Trophoblast cell (in vitro differentiated cells and primary cell): ENCODE results near the gene RCOR3.

ENCODE experiments used
- DNase-seq, 2 donors: peaks; one replicate each; pipeline ENCODE4 v3.0.0-alpha.2; 2016
- H2AFZ ChIP-seq: 2 replicates; pipeline ENCODE4 v1.6.1; 2013; ENCODE audit warnings: low read length, moderate library complexity, mild to moderate bottlenecking; ENCODE audit not compliant: insufficient read depth, poor library complexity
- H2AK5ac ChIP-seq: 2 replicates; pipeline ENCODE4 v1.6.1; 2013; ENCODE audit warnings: mild to moderate bottlenecking, low read length
- H2BK120ac ChIP-seq: 2 replicates; pipeline ENCODE4 v1.6.1; 2013; ENCODE audit warnings: low read length, mild to moderate bottlenecking, moderate library complexity; ENCODE audit not compliant: insufficient read depth, poor library complexity
- H2BK12ac ChIP-seq: 2 replicates; pipeline ENCODE4 v1.6.1; 2013; ENCODE audit warnings: mild to moderate bottlenecking, low read length, moderate library complexity
- H2BK5ac ChIP-seq: 2 replicates; pipeline ENCODE4 v1.6.1; 2013; ENCODE audit warnings: low read length, low read depth, moderate library complexity, mild to moderate bottlenecking; ENCODE audit not compliant: poor library complexity
- H3K14ac ChIP-seq: 2 replicates; pipeline ENCODE4 v1.6.1; 2013; ENCODE audit warnings: mild to moderate bottlenecking, low read length
- H3K18ac ChIP-seq: 2 replicates; pipeline ENCODE4 v1.6.1; 2013; ENCODE audit warnings: mild to moderate bottlenecking, low read length
- H3K23ac ChIP-seq: 2 replicates; pipeline ENCODE4 v1.6.1; 2013; ENCODE audit warnings: low read length
- H3K27ac ChIP-seq: 2 replicates; pipeline ENCODE4 v1.5.1; 2013; ENCODE audit warnings: low read depth, mild to moderate bottlenecking, inconsistent platforms, low read length, moderate library complexity
- H3K27me3 ChIP-seq: 2 replicates; pipeline ENCODE4 v1.6.1; 2013; ENCODE audit warnings: inconsistent platforms, mild to moderate bottlenecking, low read length, moderate library complexity; ENCODE audit not compliant: insufficient read depth
- H3K36me3 ChIP-seq, 2 experiments: 1 replicate in 1 of 2; 2 replicates in 1 of 2; pipeline ENCODE4 v1.6.1; 2013; ENCODE audit warnings: low read length in 2 of 2, mild to moderate bottlenecking in 2 of 2, moderate library complexity in 1 of 2; ENCODE audit not compliant: insufficient read depth in 2 of 2, control insufficient read depth in 1 of 2
- H3K4ac ChIP-seq: 2 replicates; pipeline ENCODE4 v1.6.1; 2013; ENCODE audit warnings: low read depth, mild to moderate bottlenecking, low read length, moderate library complexity
- H3K4me1 ChIP-seq, 2 experiments: 1 replicate in 1 of 2; 2 replicates in 1 of 2; pipeline ENCODE4 v1.6.1; 2013; ENCODE audit warnings: low read length in 2 of 2, mild to moderate bottlenecking in 2 of 2, moderate library complexity in 1 of 2; ENCODE audit not compliant: insufficient read depth in 2 of 2, control insufficient read depth in 1 of 2
- H3K4me2 ChIP-seq: 2 replicates; pipeline ENCODE4 v1.6.1; 2013; ENCODE audit warnings: inconsistent platforms, mild to moderate bottlenecking, low read length, moderate library complexity
- H3K4me3 ChIP-seq: 2 replicates; pipeline ENCODE4 v1.5.1; 2013; ENCODE audit warnings: mild to moderate bottlenecking, low read depth, low read length, inconsistent platforms
- H3K79me1 ChIP-seq: one replicate; pipeline ENCODE4 v1.6.1; 2013; ENCODE audit warnings: low read length
- H3K79me2 ChIP-seq: 2 replicates; pipeline ENCODE4 v1.6.1; 2013; ENCODE audit warnings: low read length, mild to moderate bottlenecking; ENCODE audit not compliant: control insufficient read depth, insufficient read depth, poor library complexity
- H3K9ac ChIP-seq: 2 replicates; pipeline ENCODE4 v1.6.1; 2013; ENCODE audit warnings: mild to moderate bottlenecking, low read length
- H3K9me3 ChIP-seq: 2 replicates; pipeline ENCODE4 v1.6.1; 2013; ENCODE audit warnings: low read depth, mild to moderate bottlenecking, control low read depth, inconsistent platforms, low read length; ENCODE audit not compliant: insufficient read depth
- H4K12ac ChIP-seq: 2 replicates; pipeline ENCODE4 v1.6.1; 2013; ENCODE audit warnings: low read depth, mild to moderate bottlenecking, low read length, moderate library complexity
- H4K8ac ChIP-seq: 2 replicates; pipeline ENCODE4 v1.6.1; 2013; ENCODE audit warnings: low read depth, mild to moderate bottlenecking, low read length, moderate library complexity
- H4K91ac ChIP-seq: one replicate; pipeline ENCODE4 v1.6.1; 2013; ENCODE audit warnings: low read depth, mild to moderate bottlenecking, low read length, moderate library complexity
- WGBS: extraction: QIAGEN DNeasy Blood & Tissue Kit; methylation state at CpG from one replicate; pipeline ENCODE4 v1.1.7; 2013; ENCODE audit warnings: missing lambda C conversion rate; ENCODE audit not compliant: insufficient read length, insufficient coverage; ENCODE audit errors: extremely low coverage; 5-methylcytosine and 5-hydroxymethylcytosine counted together

Gene RCOR3

DNA sequence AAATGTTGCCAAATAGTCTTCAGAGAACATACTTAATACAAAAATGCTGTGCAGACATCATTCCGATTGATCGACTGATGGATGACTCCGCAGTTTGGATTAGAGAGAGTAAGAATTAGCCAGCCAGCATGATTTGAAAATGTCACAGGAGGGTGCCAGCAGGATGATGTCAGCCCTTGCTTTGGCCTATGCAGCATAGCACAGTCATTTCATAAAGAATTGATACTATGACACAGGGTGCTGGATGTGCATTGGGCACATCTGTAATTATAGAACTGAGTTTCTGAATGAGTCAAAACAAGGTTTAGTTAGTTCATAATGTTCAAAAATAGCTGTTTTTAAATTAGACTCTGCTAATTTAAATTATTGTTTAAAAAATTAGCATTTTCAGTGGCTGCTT is 45.9 kb downstream of the RCOR3 start:
- Histone ChIP-seq H3K27ac (no peak overlapping the region), H2BK12ac (no peak overlapping the region), H3K4ac (no peak overlapping the region), H3K9ac (no peak overlapping the region), H2AK5ac (no peak overlapping the region), H4K12ac (no peak overlapping the region), H3K4me3 (no peak overlapping the region), H3K79me1 (no peaks in the 10 kb centered on the region), H3K79me2 (no peaks in the 10 kb centered on the region), H3K23ac (no peak overlapping the region), H3K4me2 (no peak overlapping the region), H3K18ac (no peak overlapping the region), H4K8ac (no peak overlapping the region), H3K4me1 (no peaks in the 10 kb centered on the region), H2BK120ac (no peak overlapping the region), H3K9me3 (no peaks in the 10 kb centered on the region), H4K91ac (no peak overlapping the region), H3K27me3 (no peaks in the 10 kb centered on the region), H3K36me3 (peaks cover 7 to 9% of the 10 kb centered on the region in 2 experiments), H3K14ac (no peak overlapping the region), H2AFZ (no peak overlapping the region), H2BK5ac (no peak overlapping the region)
- WGBS = no CpG with 5 or more reads among the region's 3 CpGs
- DNase-seq = peak; percentile 92 to 97

DNA sequence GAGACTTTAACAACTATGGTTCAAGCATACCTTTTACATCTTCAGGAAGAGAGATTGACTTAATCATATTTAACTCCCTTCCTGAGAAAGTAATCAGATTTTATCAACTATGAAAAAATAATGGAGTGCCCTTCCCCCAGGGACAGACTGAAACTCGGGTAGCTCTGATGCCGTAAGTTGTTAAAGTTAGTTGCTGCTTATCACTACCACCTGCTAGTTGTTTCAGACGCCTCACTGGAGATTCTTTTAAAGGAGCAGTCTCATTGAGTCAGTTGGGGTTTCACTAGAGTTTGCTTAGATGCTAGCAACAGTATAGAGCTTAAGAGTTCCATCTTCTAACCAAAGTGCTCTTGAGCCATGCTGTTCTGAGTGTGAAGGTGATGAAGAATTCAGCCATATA is 50.5 kb downstream of the RCOR3 start:
- H3K14ac ChIP-seq = no peak overlapping the region
- H4K12ac ChIP-seq = no peak overlapping the region
- no peak overlapping the region for H3K27ac ChIP-seq
- H4K8ac ChIP-seq = no peak overlapping the region
- H3K79me1 ChIP-seq = no peaks in the 10 kb centered on the region
- no peak overlapping the region for H3K23ac ChIP-seq
- no peak overlapping the region for H3K4ac ChIP-seq
- H2AK5ac ChIP-seq = no peak overlapping the region
- H3K4me2 ChIP-seq = no peak overlapping the region
- no peak overlapping the region for H3K4me3 ChIP-seq
- no peak overlapping the region for H2BK120ac ChIP-seq
- H3K27me3 ChIP-seq = no peaks in the 10 kb centered on the region
- H3K36me3 ChIP-seq = peaks cover 7 to 14% of the 10 kb centered on the region in 2 experiments
- no peak for DNase-seq
- H4K91ac ChIP-seq = no peak overlapping the region
- WGBS = no CpG with 5 or more reads among the region's 3 CpGs
- H2BK5ac ChIP-seq = no peak overlapping the region
- H2BK12ac ChIP-seq = no peak overlapping the region
- no peak overlapping the region for H3K9ac ChIP-seq
- H3K9me3 ChIP-seq = no peaks in the 10 kb centered on the region
- no peak overlapping the region for H3K18ac ChIP-seq
- no peaks in the 10 kb centered on the region for H3K4me1 ChIP-seq
- no peaks in the 10 kb centered on the region for H3K79me2 ChIP-seq
- H2AFZ ChIP-seq = no peak overlapping the region

DNA sequence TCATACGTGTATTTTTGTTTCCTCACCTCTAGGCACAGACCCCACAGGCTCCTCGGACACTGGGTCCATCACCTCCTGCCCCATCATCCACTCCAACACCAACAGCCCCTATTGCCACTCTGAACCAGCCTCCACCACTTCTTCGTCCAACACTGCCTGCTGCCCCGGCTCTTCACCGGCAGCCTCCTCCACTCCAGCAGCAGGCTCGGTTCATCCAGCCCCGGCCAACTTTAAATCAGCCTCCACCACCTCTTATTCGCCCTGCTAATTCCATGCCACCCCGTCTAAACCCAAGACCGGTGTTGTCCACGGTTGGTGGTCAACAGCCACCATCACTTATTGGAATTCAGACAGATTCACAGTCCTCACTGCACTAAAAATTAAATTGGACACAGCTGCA is 54.2 kb downstream of the RCOR3 start:
- Histone ChIP-seq H3K4me3 (no peak overlapping the region), H2AK5ac (no peak overlapping the region), H3K14ac (no peak overlapping the region), H3K27ac (no peak overlapping the region), H4K8ac (no peak overlapping the region), H3K9me3 (no peaks in the 10 kb centered on the region), H3K23ac (no peak overlapping the region), H2AFZ (no peak overlapping the region), H4K91ac (no peak overlapping the region), H3K4me1 (no peaks in the 10 kb centered on the region), H2BK5ac (no peak overlapping the region), H2BK120ac (no peak overlapping the region), H3K4ac (no peak overlapping the region), H3K4me2 (no peak overlapping the region), H3K18ac (no peak overlapping the region), H3K36me3 (peaks cover 7 to 14% of the 10 kb centered on the region in 2 experiments), H4K12ac (no peak overlapping the region), H3K79me1 (no peaks in the 10 kb centered on the region), H3K9ac (no peak overlapping the region), H2BK12ac (no peak overlapping the region), H3K79me2 (no peaks in the 10 kb centered on the region), H3K27me3 (no peaks in the 10 kb centered on the region)
- WGBS = no CpG with 5 or more reads among the region's 11 CpGs
- no peak for DNase-seq

DNA sequence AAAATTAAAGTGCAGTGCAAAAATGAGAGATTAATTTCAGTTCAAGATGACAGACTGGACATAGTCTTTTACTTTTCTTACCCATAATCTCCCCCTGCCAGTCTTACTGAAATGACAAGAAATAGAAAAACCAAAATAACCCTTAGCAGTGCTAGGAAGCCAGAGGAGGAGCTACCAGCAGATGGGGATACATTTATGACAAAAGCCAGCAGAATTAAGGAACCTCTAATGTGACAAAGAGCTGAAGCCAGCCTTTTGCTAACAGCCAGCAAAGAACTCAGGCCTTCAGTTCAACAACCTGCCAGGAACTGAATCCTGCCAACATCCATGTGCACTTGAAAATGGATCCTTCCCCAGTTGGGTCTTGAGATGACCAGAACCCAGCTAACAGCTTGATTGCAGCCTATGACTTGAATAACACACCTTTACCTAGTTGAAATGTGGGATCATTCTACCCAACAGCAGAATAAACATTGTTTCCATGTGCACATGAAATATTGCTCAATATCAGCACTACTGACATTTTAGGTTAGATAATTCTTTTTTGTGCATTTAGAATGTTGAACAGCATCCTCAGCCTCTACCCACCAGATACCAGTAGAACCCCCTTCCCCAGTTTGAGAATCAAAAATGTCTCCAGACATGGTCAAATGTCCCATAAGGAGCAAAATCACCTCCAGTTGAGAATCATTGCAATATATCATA is 59.6 kb downstream of the RCOR3 start:
- no peak overlapping the region for H3K9ac ChIP-seq
- H3K4me1 ChIP-seq = no peaks in the 10 kb centered on the region
- no peak overlapping the region for H2AFZ ChIP-seq
- H3K4ac ChIP-seq = no peak overlapping the region
- peaks cover 2% of the 10 kb centered on the region in 2 experiments for H3K36me3 ChIP-seq
- H2BK5ac ChIP-seq = no peak overlapping the region
- H2BK12ac ChIP-seq = no peak overlapping the region
- H3K4me3 ChIP-seq = no peak overlapping the region
- no peaks in the 10 kb centered on the region for H3K27me3 ChIP-seq
- H3K9me3 ChIP-seq = no peaks in the 10 kb centered on the region
- H3K79me1 ChIP-seq = no peaks in the 10 kb centered on the region
- no peak overlapping the region for H3K18ac ChIP-seq
- H3K79me2 ChIP-seq = no peaks in the 10 kb centered on the region
- H2BK120ac ChIP-seq = no peak overlapping the region
- H4K8ac ChIP-seq = no peak overlapping the region
- H3K23ac ChIP-seq = no peak overlapping the region
- no peak overlapping the region for H3K4me2 ChIP-seq
- no peak for DNase-seq
- no peak overlapping the region for H4K12ac ChIP-seq
- H4K91ac ChIP-seq = no peak overlapping the region
- H3K27ac ChIP-seq = no peak overlapping the region
- no peak overlapping the region for H3K14ac ChIP-seq
- no peak overlapping the region for H2AK5ac ChIP-seq
